ENCODE data around the gene USF2. TPM values are rescaled to one million over a fixed set of nuclear protein-coding genes. Genes with fewer than 3 reads are reported as not detected.
A peak's percentile ranks its signal among the peaks of the same experiment; 100 is the strongest.

Gene USF2
- total and polyA plus RNA-seq, 10 of the 15 experiments (the other 5 are each of a cell fraction or from before 2014, with no cell fraction given), result 0.56 to 157 (median 65.5) TPM

- TF ChIP-seq HDAC6 (IDR thresholded peaks at IDR 0.05; ENCODE audit: unreplicated experiment) (no peak), KAT2A (conservative IDR thresholded peaks at IDR 0.05; ENCODE audit: control insufficient read depth, low read depth, low read length) (no peak), RUNX3 (IDR thresholded peaks at IDR 0.05; ENCODE audit: low read length) (0 out of 2 replicates have a peak, but pooled peaks have one; percentile 19), ZNF622 (IDR thresholded peaks at IDR 0.05) (no peak), ZNF592 (IDR thresholded peaks at IDR 0.05) (no peak), SMARCA5 (IDR thresholded peaks at IDR 0.05) (no peak), TCF12 (IDR thresholded peaks at IDR 0.05; ENCODE audit: low read depth, low read length) (no peak), GABPA (IDR thresholded peaks at IDR 0.05; ENCODE audit: low read depth) (no peak), SP1 (IDR thresholded peaks at IDR 0.05; ENCODE audit: low read depth, low read length) (no peak), ZSCAN29 (IDR thresholded peaks at IDR 0.05) (no peak), ELK1 (IDR thresholded peaks at IDR 0.05; ENCODE audit: low read depth, low read length) (no peak), ATF7 (IDR thresholded peaks at IDR 0.05; ENCODE audit: low read depth) (peak; percentile 80), NR2C2 (IDR thresholded peaks at IDR 0.05; ENCODE audit: borderline replicate concordance, control insufficient read depth, insufficient read length, low read depth) (no peak), NKRF (conservative IDR thresholded peaks at IDR 0.05) (no peak), ZBTB11 (CRISPR knock-in tag; IDR thresholded peaks at IDR 0.05) (no peak), FOXK2 (IDR thresholded peaks at IDR 0.05) (no peak), FOS (IDR thresholded peaks at IDR 0.05; ENCODE audit: borderline replicate concordance, extremely low read depth, insufficient read length) (no peak)
These were observed 51.4 kb downstream of the USF2 start (continued) for GRCh38 chr19:35320065-35320713.
